Islet of Langerhans (tissue), 1 donor: ENCODE results near the gene RAPGEF3.

ENCODE experiments used
- FAIRE-seq: peaks from one replicate; lab custom pipeline; 2011; peaks lifted over from hg19 to GRCh38; lab: Jason Lieb, UNC

Gene RAPGEF3

DNA sequence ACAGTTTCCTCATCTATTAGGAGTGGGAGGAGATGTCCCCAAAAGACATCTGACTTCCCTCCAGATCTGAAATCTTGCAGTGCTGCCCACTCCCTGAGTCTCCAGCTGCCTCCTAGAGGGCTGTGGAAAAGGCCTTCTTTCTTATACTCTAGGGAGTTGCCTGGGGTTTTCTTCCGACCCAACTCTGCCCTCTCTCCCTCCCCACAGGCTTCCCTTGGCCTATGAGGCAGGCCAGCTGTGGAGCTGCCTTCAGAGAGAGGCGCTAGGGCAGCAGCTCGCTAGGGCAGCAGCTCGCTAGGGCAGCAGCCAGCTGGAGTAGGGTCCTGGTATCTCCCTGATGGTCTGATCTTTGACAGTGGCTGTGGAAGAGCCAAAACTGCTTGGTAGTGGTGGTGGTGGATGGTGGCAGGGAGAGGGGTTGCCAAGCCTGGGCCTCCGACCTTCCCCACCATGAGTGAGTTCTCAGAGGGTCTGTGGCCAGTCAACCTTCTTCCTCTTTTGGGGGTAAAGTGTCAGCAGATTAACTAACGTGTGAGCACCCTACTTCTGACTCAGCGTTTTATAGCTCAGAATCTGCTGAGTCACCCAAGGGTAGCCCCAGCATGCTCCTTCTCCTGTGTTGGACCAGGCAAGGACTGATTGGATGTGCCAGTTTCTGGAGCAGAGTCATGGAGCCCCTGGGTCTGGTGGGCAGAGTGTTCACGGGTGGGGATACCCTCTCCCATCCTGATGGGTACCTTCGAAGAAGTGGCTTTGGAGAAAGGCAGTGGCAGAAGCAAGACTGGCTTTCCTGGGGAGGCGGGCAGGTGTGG lies 16.6 kb upstream of the RAPGEF3 start:
- no peak for FAIRE-seq

GRCh38 chr12:47774663-47775062 lies 16.0 kb upstream of the RAPGEF3 start:
- no peak for FAIRE-seq

GRCh38 chr12:47773858-47774580 lies 15.3 kb upstream of the RAPGEF3 start:
- FAIRE-seq = no peak

DNA sequence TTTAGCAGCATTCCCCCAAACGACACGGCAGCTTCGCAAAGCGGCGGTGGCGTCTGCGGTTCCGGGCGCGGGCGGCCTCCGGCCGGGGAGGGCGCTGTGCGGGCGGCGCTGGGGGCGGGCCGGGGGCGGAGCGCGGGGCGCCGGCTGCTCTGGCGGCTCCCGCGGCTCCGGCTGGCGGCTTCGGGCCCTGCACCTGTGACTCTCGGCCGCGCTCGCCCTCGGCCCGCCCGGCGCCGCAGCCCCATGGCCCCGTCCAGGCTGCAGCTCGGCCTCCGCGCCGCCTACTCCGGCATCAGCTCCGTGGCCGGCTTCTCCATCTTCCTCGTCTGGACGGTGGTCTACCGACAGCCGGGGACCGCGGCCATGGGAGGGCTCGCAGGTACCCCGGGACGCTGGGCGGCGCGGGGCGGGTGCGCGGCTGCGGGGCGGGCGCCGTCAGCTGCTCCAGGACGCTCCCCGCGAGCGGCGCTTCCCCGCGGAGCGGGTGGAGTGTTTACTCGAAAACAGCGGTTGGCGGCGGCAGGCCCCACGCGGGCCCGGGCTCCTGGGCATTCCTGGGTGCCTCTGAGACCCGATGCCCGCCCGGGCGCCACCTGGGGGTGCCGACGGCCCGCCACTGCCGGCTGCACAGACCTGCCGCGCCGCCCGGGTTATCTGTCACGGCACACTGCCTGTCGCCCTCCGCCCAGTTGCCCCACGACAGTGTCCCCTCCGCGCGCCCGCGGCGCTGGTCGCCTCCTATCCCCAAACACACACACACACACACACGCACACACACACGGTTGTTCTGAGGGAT lies 14.6 kb upstream of the RAPGEF3 start, which contains the start of gene SLC48A1:
Gene SLC48A1, plus strand, starts transcription at position 177 of the 796 bp plus-strand sequence. Its CDS starts 67 bp downstream, at position 244.
- FAIRE-seq = no peak

DNA sequence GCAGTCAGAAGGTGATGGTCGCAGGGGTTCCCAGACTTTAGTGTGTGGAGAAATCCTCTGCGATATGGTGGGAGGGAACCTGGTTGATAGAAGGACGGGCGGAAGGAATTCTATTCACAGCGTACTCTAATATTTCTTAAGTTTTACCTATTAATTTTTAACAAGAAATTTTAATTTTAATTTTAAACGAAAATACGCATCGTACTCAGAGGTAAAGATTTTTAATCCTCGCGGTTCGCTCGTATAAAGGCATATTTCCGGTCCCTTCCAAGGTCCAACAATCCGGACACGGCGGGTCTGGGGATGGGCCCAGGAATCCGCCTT lies 14.0 kb upstream of the RAPGEF3 start:
- no peak for FAIRE-seq

- no peak for FAIRE-seq
Measured at GRCh38 chr12:47772094-47772660, 13.5 kb upstream of the RAPGEF3 start.

DNA sequence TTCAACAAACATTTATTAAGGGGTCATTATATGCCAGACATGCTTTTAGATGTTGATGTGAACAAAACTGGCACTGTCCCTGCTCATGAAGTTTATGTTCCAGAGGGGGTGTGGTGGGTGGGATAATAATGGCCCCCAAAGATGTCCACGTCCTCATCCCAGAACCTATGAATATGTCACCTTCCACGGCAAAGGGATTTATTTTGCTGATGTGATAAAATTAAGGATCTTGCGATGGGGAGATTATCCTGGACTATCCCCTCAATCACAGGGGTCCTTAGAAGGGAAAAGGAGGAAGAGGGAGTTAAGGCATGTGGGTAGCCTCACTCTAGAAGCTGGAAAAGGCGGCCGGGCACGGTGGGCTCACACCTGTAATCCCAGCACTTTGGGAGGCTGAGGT lies 12.6 kb upstream of the RAPGEF3 start:
- no peak for FAIRE-seq

DNA sequence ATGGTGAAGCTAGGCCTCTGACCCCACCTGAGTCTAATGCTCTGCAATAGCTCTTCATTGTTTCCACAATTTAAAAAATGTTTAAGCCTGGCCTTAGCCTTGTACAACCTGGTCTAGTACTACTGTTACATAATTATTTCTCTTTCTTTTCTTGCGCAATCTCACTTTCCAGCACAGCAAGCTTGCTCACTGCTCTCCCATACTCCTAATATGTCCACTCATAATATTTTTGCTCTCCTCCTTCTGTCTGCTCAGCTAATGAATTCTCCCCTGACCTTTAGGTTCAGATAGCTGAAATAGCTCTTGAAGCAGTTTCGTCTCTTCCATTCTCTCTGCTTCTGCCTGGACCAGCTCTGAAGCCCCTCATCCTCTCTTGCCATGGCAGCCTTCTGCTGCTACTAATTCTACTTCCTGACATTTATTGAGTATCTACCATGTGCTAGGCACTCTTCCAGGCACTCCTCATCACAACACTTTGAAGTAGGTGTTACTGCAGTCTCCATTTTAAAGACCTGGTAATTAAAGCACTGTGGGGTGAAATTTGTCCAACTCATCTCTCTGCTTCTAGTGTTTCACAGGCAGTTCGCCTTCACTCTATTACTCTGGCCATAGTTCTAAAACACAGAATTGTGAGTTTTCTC lies 11.5 kb upstream of the RAPGEF3 start:
- FAIRE-seq = no peak

GRCh38 chr12:47769234-47770085 lies 10.8 kb upstream of the RAPGEF3 start:
- no peak for FAIRE-seq

- FAIRE-seq = no peak
Measured at GRCh38 chr12:47768323-47768811, 9.7 kb upstream of the RAPGEF3 start.

GRCh38 chr12:47767216-47767724 lies 8.6 kb upstream of the RAPGEF3 start:
- FAIRE-seq = no peak

DNA sequence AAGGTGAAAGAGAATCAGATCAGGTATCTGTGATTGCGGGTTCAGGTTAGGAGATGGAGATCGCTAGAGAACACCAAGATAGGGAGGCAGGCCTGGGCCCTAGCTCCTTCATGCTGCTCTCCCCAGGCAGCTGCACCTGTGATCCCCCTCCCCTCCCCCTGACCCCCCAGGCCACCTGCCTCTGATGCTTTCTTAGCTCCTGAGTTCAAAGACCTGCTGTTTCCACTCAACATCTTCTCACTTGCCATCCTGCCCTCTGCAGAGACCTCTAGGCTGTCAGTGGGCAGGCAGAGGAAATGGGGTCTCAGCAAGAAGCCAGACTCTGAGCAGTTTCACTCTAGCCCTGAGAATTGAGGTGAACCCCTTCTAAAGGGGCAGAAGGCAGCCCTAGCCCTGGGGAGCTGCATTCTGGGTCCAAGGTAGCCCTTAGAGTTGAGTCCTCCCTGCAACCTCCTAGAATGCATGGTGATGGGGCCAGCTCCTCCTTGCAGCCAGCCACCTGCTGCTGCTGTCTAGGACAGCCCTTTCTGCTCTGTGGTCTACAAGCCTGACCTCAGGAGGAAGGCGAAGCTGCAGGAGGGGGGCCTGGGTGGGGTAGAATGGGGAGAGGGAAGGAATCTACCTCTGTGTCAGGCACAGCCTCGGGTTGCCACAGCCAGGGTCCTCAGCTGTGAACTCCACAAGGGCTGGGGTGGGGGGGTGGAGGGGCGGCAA lies 8.0 kb upstream of the RAPGEF3 start:
- FAIRE-seq = no peak

- no peak for FAIRE-seq
Measured at GRCh38 chr12:47763481-47764346, 5.0 kb upstream of the RAPGEF3 start.

DNA sequence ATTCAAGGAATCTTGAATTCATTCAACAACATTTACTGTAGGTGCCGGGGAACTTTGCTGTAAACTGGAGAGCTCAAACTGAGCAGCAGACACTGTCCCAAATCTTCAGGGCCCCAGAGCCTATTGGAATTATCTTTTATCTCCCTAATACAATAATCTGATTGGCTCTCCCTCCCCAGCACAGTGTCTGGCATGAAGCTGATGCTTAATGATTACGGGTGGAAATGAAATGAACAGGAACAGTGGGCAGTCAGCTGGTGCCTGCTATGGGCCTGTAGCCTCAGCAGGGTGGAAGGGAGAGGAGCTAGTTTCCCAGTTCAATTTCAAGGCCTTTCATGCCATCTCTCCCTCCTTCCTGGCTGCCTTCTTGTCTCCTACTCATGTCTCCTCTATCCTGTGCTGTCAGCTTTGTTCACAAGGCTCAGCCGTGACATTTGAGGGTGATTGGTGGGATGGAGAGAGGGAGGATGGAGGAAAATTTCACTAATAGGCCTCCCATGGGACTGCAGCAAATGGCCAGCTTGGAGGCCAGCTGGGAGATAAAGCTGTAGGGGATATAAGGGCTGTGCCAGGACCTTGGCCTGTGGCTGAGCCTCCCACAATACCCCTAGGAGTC lies 4.3 kb upstream of the RAPGEF3 start:
- FAIRE-seq = no peak

DNA sequence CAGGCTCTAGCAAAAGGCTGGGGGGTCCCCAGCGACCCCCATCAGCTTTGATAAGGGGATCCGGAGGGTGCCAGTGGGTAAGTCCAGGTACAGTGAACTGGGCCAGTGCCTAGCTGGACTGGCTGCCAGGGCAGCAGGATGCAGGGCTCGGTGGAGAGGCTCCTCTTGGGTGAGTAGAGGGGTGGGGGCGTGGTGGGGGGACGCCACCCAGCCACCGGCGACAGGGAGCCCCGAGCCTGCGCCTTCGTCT lies 171 bp downstream of the RAPGEF3 start:
- FAIRE-seq = no peak

DNA sequence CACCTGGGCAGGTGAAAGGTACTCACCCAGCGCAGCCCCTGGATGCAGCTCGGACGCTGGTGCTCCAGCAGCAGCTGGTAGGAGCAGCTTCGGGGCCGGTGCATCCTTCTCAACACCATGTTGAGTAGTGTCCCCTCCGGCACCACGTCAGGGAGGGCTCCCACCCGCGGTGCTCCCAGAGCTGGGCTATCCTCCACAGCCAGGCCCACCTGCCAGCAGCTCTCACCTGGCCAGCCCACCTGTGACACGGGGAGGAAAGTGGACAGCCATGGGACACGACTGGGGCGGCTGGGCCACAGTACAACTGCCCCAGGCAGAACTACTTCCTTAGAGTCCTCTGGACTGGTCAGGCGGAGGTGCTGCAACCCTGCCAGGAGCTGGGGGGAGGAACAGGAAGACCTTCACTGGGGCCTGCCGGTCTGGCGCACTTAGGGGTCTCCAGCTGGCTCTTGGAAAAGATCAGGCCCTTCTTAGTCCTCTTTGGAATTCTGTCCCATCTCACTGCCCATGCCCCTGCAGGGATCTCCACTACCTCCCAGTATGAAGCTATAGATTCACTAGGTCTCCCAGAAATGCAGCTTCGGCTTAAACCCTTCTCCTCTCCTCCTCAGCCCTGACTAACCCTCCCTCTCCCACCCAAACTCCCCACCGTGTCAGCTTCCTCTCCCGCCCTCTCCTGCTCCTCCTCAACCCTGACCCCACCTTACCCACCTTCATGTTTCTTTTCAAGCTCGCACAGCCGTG lies 668 bp downstream of the RAPGEF3 start:
- no peak for FAIRE-seq

DNA sequence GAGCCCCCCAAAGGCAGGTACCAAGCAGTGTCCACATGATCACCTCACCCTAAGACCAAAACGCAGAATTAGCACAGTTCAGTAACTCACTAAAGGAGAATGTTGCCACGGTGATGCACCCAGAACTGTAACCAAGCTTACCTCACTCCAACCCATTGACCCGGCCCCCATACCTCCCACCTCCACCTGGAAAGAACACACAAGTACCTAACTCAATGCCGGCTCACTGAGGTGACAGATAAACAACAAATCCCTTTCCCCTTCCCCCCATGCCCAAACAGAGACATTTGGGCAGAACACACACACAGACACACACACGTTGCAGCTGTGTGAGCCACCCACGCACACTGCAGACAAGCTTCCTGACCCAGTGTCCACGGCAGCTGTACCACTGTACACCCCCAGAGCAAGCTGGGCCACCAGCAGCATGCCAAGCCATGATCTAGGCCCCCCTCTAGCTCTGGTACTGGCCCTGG lies 1.3 kb downstream of the RAPGEF3 start:
- no peak for FAIRE-seq
